H1 (cell line): Measurements from ENCODE around the gene C1orf52. TPM values are rescaled to one million over a fixed set of nuclear protein-coding genes. Genes with fewer than 3 reads are reported as not detected.

ENCODE experiments used
- CTCF ChIA-PET: fragments of 300-600 bp; sonication (Branson Sonifier 250); formaldehyde crosslinking; loops from one replicate; lab custom pipeline; 2021; ENCODE audit not compliant: partially characterized antibody; lab: Charles Lee
- POLR2A ChIA-PET: fragments of 300-600 bp; sonication (Branson Sonifier 250); formaldehyde crosslinking; loops from one replicate; lab custom pipeline; 2021; ENCODE audit warnings: inconsistent platforms; ENCODE audit not compliant: partially characterized antibody; lab: Charles Lee
- DNase-seq, 2 experiments: peaks; one replicate each; pipeline versions ENCODE4 v3.0.0 to v3.0.0-alpha.2; 2010 to 2022; ENCODE audit warnings: low spot score in 2 of 2, low read depth in 1 of 2, mixed read lengths in 1 of 2
- FAIRE-seq: peaks from 2 replicates; lab custom pipeline; 2011; peaks lifted over from hg19 to GRCh38; lab: Jason Lieb, UNC
- H2AFZ ChIP-seq: 2 replicates; pipeline ENCODE4 v1.8.1; 2012; ENCODE audit warnings: low read length, inconsistent platforms
- H2AK5ac ChIP-seq: 2 replicates; pipeline ENCODE4 v1.6.1; 2013; ENCODE audit warnings: low read depth, low read length
- H2BK120ac ChIP-seq: replicated peaks from 2 replicates; pipeline ENCODE3; 2013; ENCODE audit warnings: low read depth, low read length, inconsistent platforms
- H2BK12ac ChIP-seq: 2 replicates; pipeline ENCODE4 v1.6.1; 2013; ENCODE audit warnings: low read depth, low read length
- H2BK15ac ChIP-seq: 2 replicates; pipeline ENCODE4 v1.6.1; 2013; ENCODE audit warnings: low read length
- H2BK20ac ChIP-seq: 2 replicates; pipeline ENCODE4 v1.6.1; 2013; ENCODE audit warnings: low read length
- H2BK5ac ChIP-seq: 2 replicates; pipeline ENCODE4 v1.6.1; 2013; ENCODE audit warnings: low read depth, low read length
- H3K14ac ChIP-seq: 2 replicates; pipeline ENCODE4 v1.6.1; 2013; ENCODE audit warnings: inconsistent platforms; ENCODE audit not compliant: insufficient read length
- H3K18ac ChIP-seq: 2 replicates; pipeline ENCODE4 v1.6.1; 2013; ENCODE audit warnings: low read length; ENCODE audit errors: extremely low read depth
- H3K23ac ChIP-seq: 2 replicates; pipeline ENCODE4 v1.6.1; 2013; ENCODE audit warnings: inconsistent platforms; ENCODE audit not compliant: insufficient read length
- H3K23me2 ChIP-seq: 2 replicates; pipeline ENCODE4 v1.6.1; 2013; ENCODE audit warnings: low read depth, low read length
- H3K27ac ChIP-seq: 2 replicates; pipeline ENCODE4 v1.6.1; 2011; ENCODE audit warnings: low read depth, low read length, inconsistent platforms
- H3K27me3 ChIP-seq, 4 experiments: replicated peaks in 1 of 4; 1 replicate in 1 of 4; 2 replicates in 3 of 4; pipeline versions ENCODE4 v1.6.1 to v1.8.1; 2011 to 2013; ENCODE audit warnings: low read length in 3 of 4, mild to moderate bottlenecking in 3 of 4, inconsistent platforms in 2 of 4, mixed read lengths in 2 of 4, moderate library complexity in 1 of 4; ENCODE audit not compliant: control insufficient read depth in 3 of 4, insufficient read depth in 3 of 4; ENCODE audit errors: extremely low read depth in 1 of 4
- H3K36me3 ChIP-seq, 4 experiments: 2 replicates each; pipeline versions ENCODE4 v1.6.1 to v1.8.1; 2011 to 2013; ENCODE audit warnings: mild to moderate bottlenecking in 4 of 4, low read length in 3 of 4, moderate library complexity in 2 of 4, control low read depth in 1 of 4, inconsistent platforms in 1 of 4; ENCODE audit not compliant: insufficient read depth in 4 of 4, control insufficient read depth in 2 of 4
- H3K4ac ChIP-seq: replicated peaks from 2 replicates; pipeline ENCODE3; 2013; ENCODE audit warnings: low read length, low read depth, mixed read lengths, inconsistent platforms; ENCODE audit not compliant: insufficient read length
- H3K4me1 ChIP-seq, 4 experiments: replicated peaks in 1 of 4; 1 replicate in 1 of 4; 2 replicates in 3 of 4; pipeline versions ENCODE4 v1.6.1 to v1.8.1; 2011 to 2013; ENCODE audit warnings: low read length in 3 of 4, inconsistent platforms in 2 of 4, mixed read lengths in 1 of 4; ENCODE audit not compliant: insufficient read depth in 4 of 4, control insufficient read depth in 3 of 4
- H3K4me2 ChIP-seq, 2 experiments: 2 replicates each; pipeline versions ENCODE4 v1.6.1 to v1.8.1; 2011 to 2013; ENCODE audit warnings: low read depth in 2 of 2, low read length in 2 of 2, control low read depth in 1 of 2, inconsistent platforms in 1 of 2, mild to moderate bottlenecking in 1 of 2; ENCODE audit not compliant: insufficient read depth in 1 of 2
- H3K4me3 ChIP-seq, 4 experiments: fragments of 200-600, 300-600 bp in 1 of 4; sonication (generic), shearing (Covaris generic), sonication (Bioruptor Twin) in 1 of 4; 2 replicates each; pipeline versions ENCODE4 v1.5.1 to v1.8.1; 2011 to 2016; ENCODE audit warnings: low read length in 4 of 4, low read depth in 3 of 4, control low read depth in 2 of 4, inconsistent platforms in 2 of 4, mild to moderate bottlenecking in 2 of 4, mixed read lengths in 1 of 4, moderate library complexity in 1 of 4; ENCODE audit not compliant: insufficient read depth in 2 of 4; ENCODE audit errors: extremely low read depth in 1 of 4
- H3K56ac ChIP-seq: replicated peaks from 2 replicates; pipeline ENCODE3; 2013; ENCODE audit warnings: low read depth, mild to moderate bottlenecking, mixed read lengths, low read length, inconsistent platforms; ENCODE audit not compliant: insufficient read length
- H3K79me1 ChIP-seq: 2 replicates; pipeline ENCODE4 v1.6.1; 2013; ENCODE audit warnings: low read depth, low read length, control low read depth
- H3K79me2 ChIP-seq, 2 experiments: 2 replicates each; pipeline versions ENCODE4 v1.6.1 to v1.8.1; 2012 to 2013; ENCODE audit warnings: low read length in 2 of 2, mild to moderate bottlenecking in 2 of 2, inconsistent platforms in 1 of 2; ENCODE audit not compliant: insufficient read depth in 2 of 2, control insufficient read depth in 1 of 2
- H3K9ac ChIP-seq, 4 experiments: replicated peaks in 1 of 4; 1 replicate in 1 of 4; 2 replicates in 3 of 4; pipeline versions ENCODE4 v1.6.1 to v1.8.1; 2011 to 2013; ENCODE audit warnings: low read depth in 3 of 4, low read length in 3 of 4, control low read depth in 2 of 4, mild to moderate bottlenecking in 2 of 4, moderate library complexity in 2 of 4, inconsistent platforms in 1 of 4; ENCODE audit errors: extremely low read depth in 1 of 4
- H3K9me3 ChIP-seq, 2 experiments: 2 replicates each; pipeline versions ENCODE4 v1.6.1 to v1.8.1; 2012 to 2013; ENCODE audit warnings: mild to moderate bottlenecking in 2 of 2, moderate library complexity in 2 of 2, control low read depth in 1 of 2, inconsistent platforms in 1 of 2, low read depth in 1 of 2, low read length in 1 of 2, mixed read lengths in 1 of 2; ENCODE audit not compliant: insufficient read depth in 2 of 2
- H4K20me1 ChIP-seq, 2 experiments: replicated peaks in 1 of 2; 2 replicates each; pipeline versions ENCODE3 to v1.8.1; 2011 to 2013; ENCODE audit warnings: inconsistent platforms in 2 of 2, low read length in 2 of 2, mild to moderate bottlenecking in 1 of 2; ENCODE audit not compliant: insufficient read depth in 2 of 2, control insufficient read depth in 1 of 2
- H4K5ac ChIP-seq: 2 replicates; pipeline ENCODE4 v1.6.1; 2013; ENCODE audit warnings: low read length, low read depth, mixed read lengths, inconsistent platforms; ENCODE audit not compliant: insufficient read length
- H4K8ac ChIP-seq: 2 replicates; pipeline ENCODE4 v1.8.0; 2013; ENCODE audit warnings: mild to moderate bottlenecking, moderate library complexity, low read length, inconsistent platforms; ENCODE audit not compliant: insufficient read depth; ENCODE audit errors: extremely low read depth
- H4K91ac ChIP-seq: replicated peaks from 2 replicates; pipeline ENCODE3; 2013; ENCODE audit warnings: low read length, mixed read lengths, inconsistent platforms; ENCODE audit not compliant: insufficient read length
- CBX8 ChIP-seq: fragments of 300-800, 300-1000 bp; sonication (generic); IDR thresholded peaks from 2 replicates; pipeline ENCODE4 v1.7.1; 2016; ENCODE audit warnings: low read depth, low read length, borderline replicate concordance
- CHD2 ChIP-seq: IDR thresholded peaks from 2 replicates; pipeline ENCODE4 v1.6.1; 2012; ENCODE audit warnings: low read length, improper control_type of control experiment
- HDAC6 ChIP-seq: IDR thresholded peaks from one replicate; pipeline ENCODE4 v1.7.1; 2012; ENCODE audit warnings: low read depth, mild to moderate bottlenecking, inconsistent platforms, low read length, moderate library complexity
- JUN ChIP-seq: IDR thresholded peaks from 2 replicates; pipeline ENCODE4 v1.6.1; 2011; ENCODE audit warnings: low read depth, mild to moderate bottlenecking, improper control_type of control experiment, low read length
- NANOG ChIP-seq: IDR thresholded peaks from 2 replicates; pipeline ENCODE4 v1.6.1; 2011; ENCODE audit warnings: low read length, low read depth, mild to moderate bottlenecking, inconsistent platforms; ENCODE audit not compliant: insufficient read depth, poor library complexity, severe bottlenecking
- POLR2A ChIP-seq, 2 experiments: IDR thresholded peaks; 1 replicate in 1 of 2; 2 replicates in 1 of 2; pipeline ENCODE4 v1.6.1; 2011; ENCODE audit warnings: low read depth in 2 of 2, low read length in 2 of 2, mild to moderate bottlenecking in 2 of 2; ENCODE audit errors: control extremely low read depth in 1 of 2
- POU5F1 ChIP-seq: IDR thresholded peaks from 2 replicates; pipeline ENCODE4 v1.6.1; 2011; ENCODE audit warnings: low read depth, mild to moderate bottlenecking, low read length, moderate library complexity
- RBBP5 ChIP-seq: IDR thresholded peaks from 2 replicates; pipeline ENCODE4 v1.7.1; 2012; ENCODE audit warnings: low read depth, mild to moderate bottlenecking, inconsistent platforms, low read length, moderate library complexity, borderline replicate concordance
- RFX5 ChIP-seq: IDR thresholded peaks from 2 replicates; pipeline ENCODE4 v1.6.1; 2011; ENCODE audit warnings: low read depth, low read length, improper control_type of control experiment, borderline replicate concordance
- RXRA ChIP-seq: IDR thresholded peaks from 2 replicates; pipeline ENCODE4 v1.6.1; 2011; ENCODE audit warnings: low read depth, mild to moderate bottlenecking, low read length, moderate library complexity; ENCODE audit not compliant: insufficient read depth
- SP1 ChIP-seq: IDR thresholded peaks from 2 replicates; pipeline ENCODE4 v1.6.1; 2011; ENCODE audit warnings: low read depth, low read length
- WGBS, 2 experiments: shearing (Covaris generic) in 1 of 2; methylation state at CpG; one replicate each; pipeline versions ENCODE4 v1.1.6 to v1.1.7; 2013 to 2015; ENCODE audit warnings: low lambda C conversion rate in 2 of 2, mixed read lengths in 2 of 2, inconsistent platforms in 1 of 2, low coverage in 1 of 2, missing lambda C conversion rate in 1 of 2; ENCODE audit not compliant: insufficient replicate concordance in 2 of 2, insufficient coverage in 1 of 2, insufficient read length in 1 of 2; ENCODE audit errors: extremely low coverage in 1 of 2, missing lambda C conversion rate in 1 of 2; 5-methylcytosine and 5-hydroxymethylcytosine counted together
- polyA plus RNA-seq, 7 experiments: library from polyadenylated mRNA; depleted of rRNA in 3 of 7; stranded (reverse) in 5 of 7; unstranded in 2 of 7; fragments of >200 nt in 5 of 7; fragments of 200-250 nt in 2 of 7; gene quantifications; 1 replicate in 5 of 7; 2 replicates in 1 of 7; 4 replicates in 1 of 7; pipeline versions ENCODE4 v1.2.1 to v1.2.3, GENCODE V29; 2011 to 2013; ENCODE audit warnings: missing spikeins in 2 of 7, mixed read lengths in 2 of 7
- total RNA-seq: library from RNA; stranded (reverse); fragmentation: NEBNext Ultra II Directional; extraction: Animal tissue kit (Norgen Biotek cat#: 25700); gene quantifications from 2 replicates; pipeline ENCODE4 v1.2.1, GENCODE V29; 2021

C1orf52 gene
- total and polyA plus RNA-seq, 2 of the 8 experiments (the other 6 are each of a cell fraction or from before 2014, with no cell fraction given) = 29.2 to 39.1 TPM

DNA sequence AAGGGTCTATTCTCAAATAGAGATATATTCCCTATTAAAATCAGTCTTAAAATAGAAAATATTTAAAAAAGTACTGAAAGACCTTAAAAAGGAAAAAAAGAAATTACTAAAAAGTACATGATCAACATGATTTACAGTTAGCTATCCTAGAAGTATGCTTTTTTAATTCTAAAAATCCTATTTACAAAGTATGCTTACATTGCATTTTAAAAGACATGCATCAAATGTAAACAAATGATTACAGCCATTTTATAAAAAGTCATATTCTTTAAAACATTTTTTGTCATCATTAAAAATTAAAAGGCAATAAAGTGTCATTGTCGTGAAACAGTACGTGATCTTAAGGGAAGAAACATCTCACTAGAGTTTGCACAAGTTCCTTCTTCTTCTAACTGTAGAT is 7.9 kb upstream of the C1orf52 start:
- no peak overlapping the region for H4K8ac ChIP-seq
- CTCF ChIA-PET = interaction anchor here (2.0 kb wide), 1 partner anchor 9 kb away, joined by 4 read pairs; no protein-coding TSS in a partner anchor
- TF ChIP-seq JUN (no peak), HDAC6 (no peak), POLR2A (IDR thresholded peaks at IDR 0.05; ENCODE audit: control extremely low read depth in 1 of 2, low read depth in 2 of 2, low read length in 2 of 2) (no peak), POU5F1 (no peak), NANOG (no peak), RXRA (no peak), SP1 (no peak), CBX8 (no peak), RBBP5 (no peak), RFX5 (no peak), CHD2 (no peak)
- H2BK120ac ChIP-seq = no peak overlapping the region
- no peak overlapping the region for H3K4me3 ChIP-seq
- no peak overlapping the region for H3K9ac ChIP-seq
- H4K20me1 ChIP-seq = peaks cover 0 to 5% of the 10 kb centered on the region in 2 experiments
- H3K4me1 ChIP-seq = no peaks in the 10 kb centered on the region
- no peak overlapping the region for H2AFZ ChIP-seq
- POLR2A ChIA-PET = interaction anchor here (1.4 kb wide), 1 partner anchor 9 kb away, joined by 3 read pairs; the partner anchor contains the start of gene BCL10
- peaks cover 0 to 10% of the 10 kb centered on the region in 2 experiments; a peak in 1 of 4 replicates for H3K79me2 ChIP-seq
- FAIRE-seq = no peak
- H3K4me2 ChIP-seq = no peak overlapping the region
- no peaks in the 10 kb centered on the region for H3K23me2 ChIP-seq
- H3K56ac ChIP-seq = no peak overlapping the region
- no peak for DNase-seq
- H3K14ac ChIP-seq = no peak overlapping the region
- H3K18ac ChIP-seq = no peak overlapping the region
- H3K4ac ChIP-seq = no peak overlapping the region
- H2BK15ac ChIP-seq = no peak overlapping the region
- no peak overlapping the region for H2BK5ac ChIP-seq
- no peak overlapping the region for H3K23ac ChIP-seq
- no peaks in the 10 kb centered on the region; the same call in 1 of the 2 replicates for H3K79me1 ChIP-seq
- H4K5ac ChIP-seq = no peak overlapping the region
- 94% methylated on average over 2 of the region's 2 CpGs; no CpG with 5 or more reads in 1 of the 2 experiments for WGBS, 2 experiments
- H3K9me3 ChIP-seq = peaks cover 0 to 3% of the 10 kb centered on the region in 2 experiments; a peak in 1 of 4 replicates
- H4K91ac ChIP-seq = no peak overlapping the region
- no peaks in the 10 kb centered on the region for H3K27me3 ChIP-seq
- no peak overlapping the region for H3K27ac ChIP-seq
- no peak overlapping the region for H2AK5ac ChIP-seq
- no peak overlapping the region for H2BK20ac ChIP-seq
- H3K36me3 ChIP-seq = peaks cover 0 to 55% (median 26%) of the 10 kb centered on the region in 4 experiments; a peak in 7 of 8 replicates
- no peak overlapping the region for H2BK12ac ChIP-seq
